DND-41 (cell line): ENCODE measurements around the gene MACROD2.

Experiments
- ATAC-seq: fragments of 200-7000 bp; cut with Tn5 transposase; 3 replicates; pipeline ENCODE4 v1.9.1; 2021; ENCODE audit warnings: low read depth; ENCODE audit not compliant: insufficient read depth
- DNase-seq: peaks from one replicate; pipeline ENCODE4 v3.0.0-alpha.2; 2020
- H2AFZ ChIP-seq: 2 replicates; pipeline ENCODE4 v1.6.0; 2012; ENCODE audit warnings: low read depth, low read length
- H3K27ac ChIP-seq: 2 replicates; pipeline ENCODE4 v1.5.1; 2012; ENCODE audit warnings: low read length, inconsistent platforms
- H3K27me3 ChIP-seq: fragments of 200-600 bp; sonication (generic); 2 replicates; pipeline ENCODE4 v1.6.0; 2012; ENCODE audit warnings: low read length, mild to moderate bottlenecking, inconsistent platforms; ENCODE audit not compliant: insufficient read depth, poor library complexity
- H3K36me3 ChIP-seq: 2 replicates; pipeline ENCODE4 v1.5.1; 2012; ENCODE audit warnings: low read length, inconsistent platforms; ENCODE audit not compliant: insufficient read depth
- H3K4me1 ChIP-seq: 2 replicates; pipeline ENCODE4 v1.5.1; 2012; ENCODE audit warnings: mild to moderate bottlenecking, low read length; ENCODE audit not compliant: insufficient read depth
- H3K4me2 ChIP-seq: 2 replicates; pipeline ENCODE4 v1.6.0; 2012; ENCODE audit warnings: mild to moderate bottlenecking, moderate library complexity, low read length, inconsistent platforms; ENCODE audit not compliant: insufficient read depth
- H3K4me3 ChIP-seq, 2 experiments: fragments of 200-600 bp in 1 of 2; shearing (Covaris generic) in 1 of 2; 2 replicates each; pipeline ENCODE4 v1.5.1; 2012 to 2016; ENCODE audit warnings: inconsistent platforms in 2 of 2, low read length in 2 of 2, mild to moderate bottlenecking in 2 of 2, low read depth in 1 of 2, moderate library complexity in 1 of 2
- H3K79me2 ChIP-seq: 2 replicates; pipeline ENCODE4 v1.6.0; 2012; ENCODE audit warnings: low read length, inconsistent platforms; ENCODE audit not compliant: insufficient read depth
- H3K9ac ChIP-seq: 2 replicates; pipeline ENCODE4 v1.6.0; 2012; ENCODE audit warnings: low read depth, mild to moderate bottlenecking, inconsistent platforms, low read length, moderate library complexity
- H3K9me3 ChIP-seq: 2 replicates; pipeline ENCODE4 v1.5.1; 2012; ENCODE audit warnings: low read length, moderate library complexity, mild to moderate bottlenecking, inconsistent platforms; ENCODE audit not compliant: insufficient read depth, severe bottlenecking
- H4K20me1 ChIP-seq: 2 replicates; pipeline ENCODE4 v1.6.0; 2012; ENCODE audit warnings: low read length; ENCODE audit not compliant: insufficient read depth
- EZH2 ChIP-seq: IDR thresholded peaks from 3 replicates; pipeline ENCODE4 v1.6.1; 2012; ENCODE audit warnings: borderline replicate concordance, low read depth, mild to moderate bottlenecking, moderate library complexity, low read length, inconsistent platforms; ENCODE audit not compliant: severe bottlenecking
- TF ChIP-seq, protein P1 (sequence below): IDR thresholded peaks from 2 replicates; pipeline ENCODE4 v1.5.1; 2012; ENCODE audit warnings: borderline replicate concordance, low read length, moderate library complexity, mild to moderate bottlenecking; ENCODE audit not compliant: poor library complexity, severe bottlenecking; ENCODE audit errors: extremely low read depth

The MACROD2 gene

DNA sequence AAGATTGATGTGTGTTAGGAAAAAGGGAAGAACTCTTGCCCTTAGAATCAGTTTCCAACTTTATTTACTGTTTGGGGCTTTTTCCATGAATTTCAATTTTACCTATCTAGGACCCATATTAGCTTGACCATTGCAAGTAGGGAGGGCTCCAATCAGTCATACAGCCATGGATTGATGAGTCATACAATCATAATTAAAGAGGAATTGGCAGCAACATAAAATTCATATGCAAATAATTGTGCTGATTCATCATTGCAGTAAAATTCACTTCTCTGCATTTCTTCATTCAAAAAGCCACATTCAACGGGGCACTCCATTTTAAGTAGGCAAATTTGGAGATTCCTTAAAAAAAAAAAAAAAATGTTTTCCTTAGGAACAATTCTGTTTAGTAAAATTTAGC is 1561.6 kb downstream of the MACROD2 start:
- Histone ChIP-seq H3K9ac (no peak overlapping the region), H3K27ac (no peak overlapping the region), H3K4me1 (no peaks in the 10 kb centered on the region), H3K27me3 (no peaks in the 10 kb centered on the region), H3K9me3 (peaks cover 2% of the 10 kb centered on the region), H3K79me2 (no peaks in the 10 kb centered on the region), H4K20me1 (no peaks in the 10 kb centered on the region), H2AFZ (no peak overlapping the region), H3K4me2 (no peak overlapping the region), H3K4me3 (no peak overlapping the region), H3K36me3 (no peaks in the 10 kb centered on the region)
- DNase-seq (no peak), ATAC-seq (no peak)
- TF ChIP-seq, protein P1, sequence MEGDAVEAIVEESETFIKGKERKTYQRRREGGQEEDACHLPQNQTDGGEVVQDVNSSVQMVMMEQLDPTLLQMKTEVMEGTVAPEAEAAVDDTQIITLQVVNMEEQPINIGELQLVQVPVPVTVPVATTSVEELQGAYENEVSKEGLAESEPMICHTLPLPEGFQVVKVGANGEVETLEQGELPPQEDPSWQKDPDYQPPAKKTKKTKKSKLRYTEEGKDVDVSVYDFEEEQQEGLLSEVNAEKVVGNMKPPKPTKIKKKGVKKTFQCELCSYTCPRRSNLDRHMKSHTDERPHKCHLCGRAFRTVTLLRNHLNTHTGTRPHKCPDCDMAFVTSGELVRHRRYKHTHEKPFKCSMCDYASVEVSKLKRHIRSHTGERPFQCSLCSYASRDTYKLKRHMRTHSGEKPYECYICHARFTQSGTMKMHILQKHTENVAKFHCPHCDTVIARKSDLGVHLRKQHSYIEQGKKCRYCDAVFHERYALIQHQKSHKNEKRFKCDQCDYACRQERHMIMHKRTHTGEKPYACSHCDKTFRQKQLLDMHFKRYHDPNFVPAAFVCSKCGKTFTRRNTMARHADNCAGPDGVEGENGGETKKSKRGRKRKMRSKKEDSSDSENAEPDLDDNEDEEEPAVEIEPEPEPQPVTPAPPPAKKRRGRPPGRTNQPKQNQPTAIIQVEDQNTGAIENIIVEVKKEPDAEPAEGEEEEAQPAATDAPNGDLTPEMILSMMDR = no peak
- no peak for TF ChIP-seq EZH2

DNA sequence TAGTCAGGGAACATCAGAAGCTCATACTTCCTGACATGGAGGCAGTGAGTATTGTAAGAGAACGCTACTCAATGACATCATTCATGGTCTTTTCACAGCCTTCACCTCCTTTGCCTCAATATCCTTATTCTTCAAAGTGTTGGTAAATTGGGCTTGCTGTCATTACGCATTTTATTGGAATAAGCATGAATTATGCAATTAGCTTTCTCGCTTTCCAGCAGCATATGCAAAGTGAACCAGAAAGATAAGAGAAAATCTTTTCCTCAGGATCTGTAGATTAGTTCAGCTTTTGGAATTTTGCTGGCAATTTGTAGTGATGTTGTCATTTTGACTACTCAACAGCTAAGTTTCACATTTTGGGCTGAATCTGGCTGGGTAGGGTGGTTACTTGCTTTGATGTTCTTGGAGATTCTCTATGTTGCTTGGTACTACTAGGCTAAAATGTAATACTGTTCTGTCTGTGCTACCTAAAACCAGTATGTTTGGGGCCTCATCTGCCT is 1565.8 kb downstream of the MACROD2 start:
- no peak overlapping the region for H3K4me2 ChIP-seq
- no peak for ATAC-seq

GRCh38 chr20:15561707-15562404 is 1566.5 kb downstream of the MACROD2 start:
- TF ChIP-seq, protein P1 = no peak
- no peak for TF ChIP-seq EZH2
- Histone ChIP-seq H3K36me3 (no peaks in the 10 kb centered on the region), H3K4me2 (no peak overlapping the region), H3K9me3 (no peaks in the 10 kb centered on the region), H3K27me3 (no peaks in the 10 kb centered on the region), H3K4me1 (no peaks in the 10 kb centered on the region), H2AFZ (no peak overlapping the region), H4K20me1 (no peaks in the 10 kb centered on the region), H3K79me2 (no peaks in the 10 kb centered on the region), H3K4me3 (no peak overlapping the region), H3K9ac (no peak overlapping the region), H3K27ac (no peak overlapping the region)
- ATAC-seq (no peak), DNase-seq (no peak)

More for the DNA sequence above, 1565.8 kb downstream of the MACROD2 start:
- Histone ChIP-seq H3K9ac (no peak overlapping the region), H3K79me2 (no peaks in the 10 kb centered on the region), H4K20me1 (no peaks in the 10 kb centered on the region), H3K9me3 (no peaks in the 10 kb centered on the region), H2AFZ (no peak overlapping the region), H3K4me3 (no peak overlapping the region), H3K27me3 (no peaks in the 10 kb centered on the region), H3K27ac (no peak overlapping the region), H3K4me1 (no peaks in the 10 kb centered on the region), H3K36me3 (no peaks in the 10 kb centered on the region)
- TF ChIP-seq, protein P1 = no peak
- no peak for TF ChIP-seq EZH2
- DNase-seq = no peak
